ENCODE results near the gene TEKTIP1.
"Not testable (repeated sequence)": the region's sequence is repeated elsewhere in the genome, so short reads cannot be mapped to it uniquely, and the experiment has no call there.

TEKTIP1 gene

GRCh38 chr19:3523361-3524077, 15.5 kb upstream of the TEKTIP1 start:
- DNase-seq (ENCODE audit: low read depth), result no peak

GRCh38 chr19:3524078-3524842, 14.7 kb upstream of the TEKTIP1 start:
- DNase-seq (ENCODE audit: low read depth), result no peak

GRCh38 chr19:3524904-3525451, 14.0 kb upstream of the TEKTIP1 start:
- DNase-seq (ENCODE audit: low read depth), result no peak

GRCh38 chr19:3526507-3527237, 12.3 kb upstream of the TEKTIP1 start:
- DNase-seq (ENCODE audit: low read depth), result no peak

- DNase-seq (ENCODE audit: low read depth), result no peak
Measured at GRCh38 chr19:3527238-3527910, 11.6 kb upstream of the TEKTIP1 start.

- DNase-seq (ENCODE audit: low read depth), result no peak
Measured at GRCh38 chr19:3528080-3528479, 10.9 kb upstream of the TEKTIP1 start.

- DNase-seq (ENCODE audit: low read depth), result no peak
Measured at GRCh38 chr19:3528539-3529211, 10.3 kb upstream of the TEKTIP1 start.

GRCh38 chr19:3529299-3529698, 9.7 kb upstream of the TEKTIP1 start:
- DNase-seq (ENCODE audit: low read depth), result not testable (repeated sequence)

GRCh38 chr19:3530389-3530788, 8.6 kb upstream of the TEKTIP1 start:
- DNase-seq (ENCODE audit: low read depth), result no peak

GRCh38 chr19:3531716-3532115, 7.3 kb upstream of the TEKTIP1 start:
- DNase-seq (ENCODE audit: low read depth), result no peak

GRCh38 chr19:3532154-3532786, 6.7 kb upstream of the TEKTIP1 start:
- DNase-seq (ENCODE audit: low read depth), result no peak

GRCh38 chr19:3533033-3533432, 5.9 kb upstream of the TEKTIP1 start:
- DNase-seq (ENCODE audit: low read depth), result no peak

GRCh38 chr19:3533563-3534216, 5.3 kb upstream of the TEKTIP1 start:
- DNase-seq (ENCODE audit: low read depth), result no peak

- no peak for DNase-seq (ENCODE audit: low read depth)
Measured at GRCh38 chr19:3534375-3535234, 4.4 kb upstream of the TEKTIP1 start.

- DNase-seq (ENCODE audit: low read depth), result no peak
Measured at GRCh38 chr19:3535235-3535535, 3.8 kb upstream of the TEKTIP1 start.

- no peak for DNase-seq (ENCODE audit: low read depth)
Measured at GRCh38 chr19:3535563-3535965, 3.4 kb upstream of the TEKTIP1 start.

- no peak for DNase-seq (ENCODE audit: low read depth)
Measured at GRCh38 chr19:3535981-3536380, 3.0 kb upstream of the TEKTIP1 start.

GRCh38 chr19:3536429-3537100, 2.4 kb upstream of the TEKTIP1 start:
- no peak for DNase-seq (ENCODE audit: low read depth)

- DNase-seq (ENCODE audit: low read depth), result no peak
Measured at GRCh38 chr19:3537101-3537437, 1.9 kb upstream of the TEKTIP1 start.
